GM21447 (cell line): ENCODE results near the gene FOXN3.

Source experiments
- ATAC-seq: cut with Tn5 transposase; IDR thresholded peaks from one replicate; pipeline ENCODE4 v1.9.1; 2021; ENCODE audit not compliant: unreplicated experiment

FOXN3 gene

DNA sequence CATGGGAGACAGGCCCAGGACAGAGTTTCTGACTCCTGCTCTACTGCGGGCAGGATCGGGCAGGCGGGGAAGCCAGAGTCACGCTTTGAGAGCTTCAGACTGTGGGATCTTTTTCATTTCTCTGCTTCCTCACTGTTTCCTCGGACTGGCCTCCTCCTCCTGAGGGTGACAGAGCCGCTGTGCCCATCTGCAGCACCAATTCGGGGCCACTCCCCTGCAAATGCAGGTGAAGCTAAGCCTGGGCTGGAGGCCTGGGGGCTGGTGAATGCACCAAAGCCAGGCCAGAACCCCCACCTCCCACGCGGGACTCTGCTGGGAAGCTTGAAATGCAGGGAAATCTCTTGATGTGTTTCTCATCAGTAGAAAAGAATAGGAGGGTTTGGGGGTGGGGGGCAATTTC, 77.5 kb downstream of the FOXN3 start:
- ATAC-seq = no peak

DNA sequence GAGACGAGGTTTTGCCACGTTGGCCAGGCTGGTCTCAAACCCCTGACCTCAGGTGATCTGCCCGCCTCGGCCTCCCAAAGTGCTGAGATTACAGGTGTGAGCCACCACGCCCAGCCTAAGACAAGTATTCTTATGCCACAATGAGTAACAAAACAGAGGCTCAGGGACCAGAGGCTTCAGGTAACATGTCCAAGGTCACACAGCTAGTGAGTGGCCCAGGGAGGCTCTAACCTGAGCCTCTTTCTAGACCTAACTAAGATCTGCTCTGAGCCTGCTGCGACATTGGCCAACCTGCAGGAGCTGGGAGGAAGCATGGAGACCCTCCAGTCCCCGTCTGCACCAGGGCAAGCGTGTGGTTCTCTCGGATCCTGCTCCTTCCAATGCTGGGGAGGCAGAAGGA, 77.9 kb downstream of the FOXN3 start:
- ATAC-seq = no peak

DNA sequence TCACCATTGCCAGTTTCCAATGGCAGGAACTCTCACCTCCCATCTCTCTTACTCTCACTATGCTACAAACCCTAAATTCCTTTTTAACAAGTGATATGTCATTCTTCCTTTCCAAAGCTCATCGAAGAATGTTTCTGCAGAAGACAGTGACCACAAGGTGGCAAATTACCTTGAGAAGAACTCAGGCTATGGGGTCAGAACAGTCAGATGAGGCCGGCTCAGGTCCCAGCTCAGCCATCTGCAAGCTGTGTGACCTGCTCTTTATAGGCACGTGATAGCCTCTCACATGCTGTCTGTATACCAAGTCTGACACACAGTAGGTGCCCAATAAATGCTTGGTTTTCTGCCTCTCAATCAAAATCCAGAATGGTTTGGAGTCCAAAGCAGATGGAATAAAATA, 80.7 kb downstream of the FOXN3 start:
- ATAC-seq = no peak

DNA sequence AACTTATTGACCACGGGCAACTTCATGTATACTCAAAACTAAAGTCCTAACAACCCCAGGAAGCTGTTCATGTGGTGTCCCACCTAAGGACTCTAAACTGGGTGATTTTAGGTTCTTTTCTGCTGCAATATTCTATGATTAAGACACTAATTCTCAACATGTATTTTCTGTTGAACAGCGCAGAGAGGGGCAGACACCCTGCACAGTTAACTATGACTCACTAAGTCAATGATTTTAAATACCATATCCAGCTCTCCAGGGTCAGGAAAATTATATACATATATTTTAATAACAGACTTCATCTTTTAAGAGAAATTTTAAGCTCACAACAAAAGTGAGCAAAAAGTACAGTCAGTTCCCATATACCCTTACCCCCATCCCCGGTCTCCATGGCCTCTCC, 85.0 kb downstream of the FOXN3 start:
- no peak for ATAC-seq

DNA sequence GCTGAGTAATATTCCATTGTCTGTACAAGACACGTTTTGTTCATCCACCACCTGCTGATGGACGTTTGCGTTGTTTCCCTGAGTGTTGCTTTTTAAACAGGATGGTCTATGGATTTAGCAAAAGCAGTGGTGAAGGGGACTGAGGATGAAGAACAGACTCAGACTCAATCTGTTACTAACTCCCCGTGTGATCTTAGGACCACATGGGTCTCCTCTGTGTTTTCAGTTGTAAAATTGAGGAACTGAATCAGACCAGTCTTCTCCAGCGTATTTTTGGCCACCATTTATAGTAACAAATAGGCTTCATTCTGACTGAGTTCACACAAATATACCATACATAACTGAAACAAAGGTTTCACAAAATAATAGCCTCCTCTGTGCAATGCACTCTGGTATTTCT, 85.6 kb downstream of the FOXN3 start:
- peak; percentile 87 for ATAC-seq

DNA sequence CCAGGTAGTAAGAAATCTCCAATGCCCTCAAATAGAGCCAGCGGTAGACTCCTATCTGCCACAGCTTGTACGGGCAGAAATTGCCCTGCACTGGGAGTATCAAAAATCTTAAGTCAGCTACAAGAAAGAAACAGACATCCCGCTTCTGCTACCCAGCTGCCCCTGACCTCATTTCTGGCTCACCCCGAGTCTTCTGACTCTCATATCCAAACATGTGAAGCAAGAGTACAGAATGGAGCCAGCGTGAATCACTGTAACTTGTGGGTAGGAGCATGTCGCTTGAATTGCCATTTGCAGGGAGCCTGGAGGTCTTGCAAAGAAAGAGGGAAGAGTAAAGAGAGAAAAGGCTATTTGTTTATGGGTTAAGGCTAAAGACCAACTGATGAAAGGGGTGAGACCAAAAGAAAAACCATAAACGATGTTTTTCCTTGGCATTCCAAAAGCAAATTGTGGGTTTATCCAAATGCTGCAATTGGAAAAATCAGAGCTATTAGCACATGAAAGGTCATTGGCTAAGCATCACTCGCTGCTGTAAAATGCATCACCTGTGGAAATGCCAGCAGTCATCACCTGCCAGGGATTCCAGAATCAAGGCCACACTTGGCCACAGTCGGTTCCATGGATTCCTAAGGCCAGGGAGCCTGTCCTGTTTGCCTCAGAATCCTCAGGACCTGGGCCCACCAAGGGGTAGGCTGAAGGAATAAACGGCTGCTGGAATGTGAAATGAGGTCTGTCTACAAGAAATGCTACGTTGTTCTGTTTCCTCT, 86.6 kb downstream of the FOXN3 start:
- ATAC-seq = no peak

DNA sequence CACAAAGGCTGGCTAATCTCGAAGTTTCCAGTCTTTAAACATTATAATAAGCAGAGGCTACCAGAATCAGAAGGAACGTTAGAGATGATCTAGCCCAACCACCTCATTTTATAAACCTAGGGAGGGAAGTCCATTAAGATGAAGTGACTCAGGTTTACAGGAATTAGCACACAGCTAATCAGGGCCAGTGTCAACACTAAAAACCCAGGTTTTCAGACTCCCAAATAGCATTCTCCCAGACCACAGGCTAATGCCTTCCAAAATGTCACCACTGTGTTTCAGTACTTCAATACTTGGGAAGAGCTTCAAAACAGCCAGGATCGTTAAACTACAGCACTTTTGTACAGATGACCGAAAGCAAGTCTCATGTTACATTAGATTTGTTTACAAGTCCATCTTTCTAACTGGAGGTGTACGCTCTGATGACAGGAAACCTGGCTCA, 89.2 kb downstream of the FOXN3 start:
- no peak for ATAC-seq

DNA sequence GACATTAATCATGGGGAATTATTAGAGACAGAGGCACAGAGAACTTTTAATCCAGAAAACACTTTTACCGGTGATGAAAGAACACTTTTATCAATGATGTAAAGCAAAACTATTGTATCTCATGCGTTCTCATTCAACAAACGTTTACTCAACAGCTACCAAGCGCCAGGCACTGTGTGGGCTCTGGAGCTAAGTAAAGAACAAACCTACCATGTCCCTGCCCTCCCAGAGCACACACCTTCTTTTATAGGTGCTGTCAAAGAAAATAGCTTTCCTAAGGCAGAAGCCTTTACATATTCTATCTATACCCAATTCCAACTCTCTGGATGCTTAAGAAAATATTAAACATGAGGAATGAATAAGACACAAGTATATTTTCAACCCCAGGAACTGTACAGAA, 91.1 kb downstream of the FOXN3 start:
- ATAC-seq = no peak

DNA sequence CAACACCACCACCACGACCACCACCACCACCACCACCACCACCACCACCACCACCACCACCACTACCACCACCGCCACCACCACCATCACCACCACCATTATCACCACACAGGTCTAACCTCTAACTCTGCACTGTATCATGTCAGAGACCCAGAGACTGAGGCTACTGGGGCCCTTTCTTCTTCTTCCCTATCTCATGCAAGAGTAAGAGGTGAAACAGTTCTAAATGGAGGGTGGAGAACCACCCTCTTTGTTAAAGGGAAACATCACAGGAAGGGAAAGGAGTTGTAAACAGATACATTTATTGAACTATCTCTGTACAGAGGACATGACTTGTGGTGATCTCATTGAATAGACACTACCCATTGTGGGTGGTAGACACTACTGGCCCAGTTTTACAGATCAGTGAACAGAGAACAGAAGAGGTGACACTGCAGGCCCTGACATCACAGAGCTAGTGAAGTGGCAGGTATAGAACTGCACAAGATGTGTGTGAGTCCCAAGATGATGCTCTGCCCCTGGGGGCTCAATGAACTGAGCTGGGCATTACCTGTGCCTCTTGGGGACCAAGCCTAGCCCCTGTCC, 91.6 kb downstream of the FOXN3 start:
- ATAC-seq = no peak

DNA sequence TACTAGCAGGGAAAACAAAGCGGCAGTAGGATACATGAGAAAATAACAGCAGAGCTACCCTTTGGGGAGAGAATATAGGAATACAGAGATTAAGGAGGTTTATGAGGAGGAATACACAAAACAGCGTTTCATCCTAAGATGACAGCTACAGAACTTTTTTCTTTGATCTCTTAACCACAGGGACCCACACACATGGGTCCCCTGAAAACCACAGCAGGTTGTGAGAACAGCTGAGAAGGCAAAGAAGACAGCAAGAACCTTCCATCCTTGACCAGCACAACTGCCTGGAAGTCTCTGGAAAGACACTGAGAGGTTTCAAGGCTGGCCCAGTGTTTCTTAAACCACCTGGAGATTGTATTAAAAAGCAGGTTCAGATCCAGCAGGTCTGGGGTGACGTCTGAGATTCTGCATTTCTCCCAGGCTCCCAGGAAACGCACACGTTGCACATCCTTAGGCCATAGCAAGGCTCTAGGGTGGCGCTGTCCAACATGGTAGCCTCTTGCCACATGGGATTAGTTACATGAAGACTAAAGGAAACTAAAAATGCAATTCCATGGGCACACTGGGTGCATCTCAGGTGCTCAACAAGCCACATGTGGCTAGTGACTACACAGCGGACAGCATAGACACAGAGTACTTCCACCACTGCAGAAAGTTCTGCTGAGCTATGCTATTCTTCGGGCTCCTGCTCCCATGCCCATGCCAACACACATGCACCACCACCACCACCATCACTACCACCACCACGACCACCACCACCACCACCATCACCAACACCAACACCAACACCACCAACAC, 92.3 kb downstream of the FOXN3 start:
- peak; percentile 45 for ATAC-seq

DNA sequence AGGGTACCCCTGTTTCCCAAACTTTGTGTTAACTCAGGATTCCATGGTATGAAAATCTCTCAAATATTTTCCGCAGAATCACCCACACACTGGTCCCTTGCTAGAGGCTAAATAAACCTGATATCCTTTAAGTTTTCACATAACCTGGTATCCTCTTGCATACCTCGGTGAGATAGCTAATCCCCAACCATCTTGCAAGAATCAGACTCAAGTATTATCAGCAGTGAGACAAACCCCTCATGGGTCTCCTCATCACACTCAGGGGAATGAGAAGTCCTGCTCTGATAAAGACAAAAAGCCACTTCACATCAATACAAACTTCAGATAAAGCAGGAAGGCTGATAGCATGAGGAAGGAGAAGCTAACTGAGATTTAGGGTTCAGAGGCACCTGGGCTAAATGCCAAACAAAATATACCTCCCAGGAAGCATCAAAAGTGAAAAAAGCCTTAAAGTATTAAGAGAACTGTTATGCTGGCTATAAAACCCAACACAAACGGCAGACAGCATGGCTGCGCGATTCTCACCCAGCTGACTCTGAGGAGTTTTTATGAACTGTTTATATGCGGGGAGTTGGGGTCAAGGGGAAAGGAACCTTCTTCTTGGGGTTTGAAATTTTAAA, 96.5 kb downstream of the FOXN3 start:
- no peak for ATAC-seq

DNA sequence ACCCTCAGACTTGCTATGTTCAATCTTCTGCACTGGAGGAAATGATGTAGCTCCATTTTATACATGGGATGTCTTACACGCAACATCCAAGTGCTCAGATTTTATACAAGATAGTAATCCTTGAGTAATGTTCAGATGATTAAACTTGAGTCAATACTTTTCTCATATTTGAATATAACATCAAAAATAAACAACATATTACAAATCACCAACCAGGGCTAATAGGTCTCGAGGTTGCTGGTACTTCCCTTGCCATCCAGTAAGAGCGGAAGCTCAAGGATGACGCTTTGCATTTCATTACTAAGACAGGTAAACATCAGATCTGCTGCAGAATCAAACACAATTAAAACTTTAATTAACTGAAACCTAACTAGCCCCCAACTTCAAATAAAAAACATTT, 97.3 kb downstream of the FOXN3 start:
- ATAC-seq = no peak

DNA sequence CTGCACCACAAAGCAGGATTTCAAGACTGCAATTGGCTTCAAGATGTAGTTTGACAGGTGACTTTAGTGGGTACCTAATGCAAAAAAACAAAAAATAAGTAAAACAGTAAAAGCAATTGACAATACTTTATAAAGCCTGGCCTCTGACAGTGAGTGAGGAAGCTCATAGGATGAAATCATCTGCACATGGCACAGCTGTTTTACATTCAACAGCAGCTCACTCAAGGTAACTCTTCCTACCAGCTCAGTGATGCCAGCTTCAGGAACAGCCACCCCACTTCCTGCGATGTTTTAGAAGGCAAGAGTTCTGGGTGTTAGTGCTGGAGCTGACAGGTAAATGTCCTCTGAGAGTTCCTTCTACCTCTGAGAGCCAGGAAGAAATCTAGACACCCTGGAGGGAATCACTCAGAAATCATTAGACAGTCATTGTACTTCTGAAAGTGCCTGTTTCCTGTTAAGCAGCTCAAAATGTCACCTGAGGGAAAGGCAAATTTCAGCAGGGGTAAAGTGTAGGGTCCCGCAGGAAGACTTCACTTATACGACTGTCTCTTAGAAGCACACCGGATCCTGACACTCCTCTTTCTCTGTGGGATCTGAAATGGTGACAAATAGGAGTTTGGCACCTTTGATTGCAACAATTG, 99.9 kb downstream of the FOXN3 start:
- peak; percentile 92 for ATAC-seq

DNA sequence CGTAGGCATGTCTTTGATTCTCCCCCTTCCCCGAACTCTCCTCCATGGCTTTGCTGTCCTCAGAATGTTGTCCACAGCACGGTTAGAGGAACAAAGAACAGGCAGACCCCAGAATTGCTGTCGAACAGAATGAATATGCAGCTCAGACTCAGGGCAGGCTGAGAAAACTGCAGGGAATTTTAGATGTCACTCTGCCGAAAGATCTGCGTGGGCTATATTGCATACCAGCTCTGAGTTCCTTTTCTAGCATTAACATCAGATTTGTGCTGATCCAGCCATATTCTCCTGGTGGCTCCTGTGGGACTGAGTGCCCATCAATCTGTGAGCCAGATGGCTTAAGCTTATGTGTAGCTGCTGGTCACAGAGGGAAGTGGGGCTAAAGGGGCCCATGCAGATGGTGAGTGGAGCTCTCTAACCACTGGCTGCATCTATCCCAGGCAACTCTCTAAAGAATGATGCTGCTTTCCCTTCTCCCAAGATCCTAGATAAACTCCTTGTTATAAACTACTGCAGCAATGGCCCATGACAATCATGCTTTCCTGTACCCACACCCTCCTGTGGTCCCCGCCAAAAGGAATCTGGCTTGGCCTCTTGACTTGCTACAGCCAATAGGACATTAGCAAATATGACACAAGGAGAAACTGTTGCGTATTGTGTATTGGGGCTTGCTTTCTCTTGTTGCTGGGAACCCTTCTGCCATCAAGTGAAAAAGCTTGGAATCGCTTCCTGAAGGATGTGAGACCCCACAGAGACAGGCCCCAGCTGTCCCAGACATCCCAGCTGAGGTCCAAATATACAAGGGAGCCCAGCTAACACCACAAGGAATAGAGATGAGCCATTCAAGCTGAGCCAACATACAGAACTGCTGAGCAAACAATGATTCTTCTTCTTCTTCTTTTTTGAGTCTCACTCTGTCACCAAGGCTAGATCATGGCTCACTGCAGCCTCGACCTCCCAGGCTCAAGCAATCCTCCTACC, 101.3 kb downstream of the FOXN3 start:
- no peak for ATAC-seq

DNA sequence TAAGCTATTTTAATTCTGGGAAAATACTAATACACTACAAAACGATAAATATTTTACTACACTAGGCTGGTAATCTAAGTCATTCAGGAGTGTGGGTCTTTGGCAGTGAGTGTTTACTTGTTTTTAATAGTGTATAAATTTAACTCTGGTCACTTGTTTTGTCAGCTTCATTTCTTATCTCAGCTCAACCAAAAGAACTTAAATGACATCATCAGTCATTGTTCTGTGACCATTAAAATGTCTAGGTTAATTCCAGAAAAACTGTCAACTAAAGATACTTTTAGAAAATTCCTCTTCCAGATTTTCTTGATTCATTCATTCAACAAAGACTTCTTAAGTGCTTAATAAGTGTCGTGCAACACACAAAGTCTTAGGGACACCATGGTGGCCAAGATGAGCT, 102.8 kb downstream of the FOXN3 start:
- no peak for ATAC-seq

DNA sequence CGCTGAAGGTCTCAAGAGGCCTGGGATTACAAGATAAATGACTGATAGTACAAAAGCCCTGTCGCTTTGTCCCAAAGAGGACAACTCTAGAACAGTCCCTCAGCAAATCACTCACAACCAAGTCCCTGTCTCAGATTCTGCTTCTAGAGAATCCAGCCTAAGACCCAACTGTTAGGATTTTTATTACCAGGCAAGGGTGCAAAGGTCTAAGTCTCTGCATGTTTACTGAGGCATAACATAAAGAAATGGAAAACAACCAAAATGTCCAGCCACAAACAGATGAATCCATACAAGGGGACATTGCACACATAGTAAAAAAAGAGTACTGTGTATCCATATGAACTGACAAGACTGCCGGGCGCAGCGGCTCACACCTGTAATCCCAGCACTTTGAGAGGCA, 104.1 kb downstream of the FOXN3 start:
- ATAC-seq = no peak

DNA sequence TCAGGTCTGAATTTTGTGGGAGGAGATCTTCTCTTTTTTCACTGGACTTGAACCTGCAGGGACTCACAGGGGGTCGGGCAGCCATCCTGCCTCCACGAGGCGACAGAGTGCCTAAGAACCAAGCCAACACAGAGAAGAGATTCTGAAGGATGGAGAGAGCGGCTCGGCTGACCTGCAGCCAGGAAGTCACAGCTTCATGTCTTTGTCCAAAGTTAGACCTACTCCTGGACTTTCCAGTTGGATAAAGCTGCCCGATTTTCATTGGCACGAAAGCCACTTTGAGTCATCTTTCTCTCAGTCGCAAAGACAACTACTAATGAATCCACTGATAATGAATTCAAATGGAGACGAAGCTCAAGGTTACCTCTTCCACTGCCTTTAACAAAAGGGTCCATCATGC, 106.8 kb downstream of the FOXN3 start:
- no peak for ATAC-seq

DNA sequence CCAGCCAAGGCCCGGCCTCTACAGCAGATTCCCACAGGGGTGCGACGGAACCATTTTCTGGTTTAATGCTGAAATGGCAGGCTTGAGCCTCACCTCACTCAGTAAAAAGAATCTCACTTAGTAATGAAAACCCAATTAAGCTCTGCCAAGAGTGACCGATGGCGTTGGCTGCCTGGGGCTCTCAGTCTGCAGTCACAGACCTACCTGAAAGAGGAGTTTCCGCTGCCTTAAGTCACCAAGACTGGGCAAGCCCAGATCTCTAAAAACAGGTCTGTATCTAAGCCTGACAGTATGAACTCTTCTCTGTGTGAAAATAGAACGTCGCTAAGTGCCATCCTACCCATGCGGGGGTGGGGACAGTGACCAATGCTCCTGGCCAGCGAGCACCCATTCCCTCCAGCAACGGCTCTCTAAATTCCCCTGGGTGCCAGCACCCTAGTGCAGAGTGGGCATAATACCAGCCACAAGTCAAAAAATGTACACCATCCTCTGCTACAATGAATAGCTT, 107.3 kb downstream of the FOXN3 start:
- no peak for ATAC-seq

DNA sequence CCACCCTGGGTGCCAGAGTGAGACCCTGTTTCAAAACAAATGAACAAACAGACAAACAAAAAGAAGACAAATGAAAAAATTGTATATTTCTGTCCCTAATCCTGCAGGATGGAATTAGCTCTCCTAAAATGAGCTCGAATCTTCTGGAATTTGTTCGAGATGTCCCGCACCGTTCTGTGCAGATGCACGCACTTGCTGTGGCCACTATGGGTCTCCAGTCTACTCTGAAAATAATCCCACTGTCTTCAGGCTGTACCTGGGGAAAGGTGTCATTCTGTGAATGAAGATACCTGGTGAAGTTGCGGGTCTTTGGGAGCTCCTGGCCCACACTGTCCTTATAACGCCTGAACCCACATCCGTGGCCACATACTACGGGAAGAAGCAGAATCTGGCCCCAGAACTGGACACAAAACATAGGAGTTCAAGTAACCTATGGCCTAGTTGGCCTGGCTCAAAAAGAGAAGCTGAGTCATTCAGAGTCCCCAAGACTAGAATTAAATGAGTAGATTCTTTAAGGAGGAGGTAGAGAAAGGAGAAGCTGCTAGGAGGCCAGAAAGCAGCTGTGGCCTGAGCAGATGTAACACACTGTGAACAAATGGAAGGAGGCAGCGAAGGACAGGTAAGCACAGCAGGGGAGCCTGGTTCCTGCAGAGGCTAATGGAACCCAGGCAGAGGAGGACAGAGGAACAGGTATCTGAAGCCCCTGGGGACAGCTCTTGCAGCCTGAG, 108.6 kb downstream of the FOXN3 start:
- no peak for ATAC-seq
